NB4 (cell line): ENCODE measurements around the gene LTA4H.

ENCODE experiments used
- DNase-seq: peaks from one replicate; pipeline ENCODE4 v3.0.0; 2010; ENCODE audit warnings: low read depth
- H3K4me3 ChIP-seq: one replicate; pipeline ENCODE4 v1.5.1; 2011; ENCODE audit warnings: mild to moderate bottlenecking, low read depth, low read length, moderate library complexity
- CTCF ChIP-seq: IDR thresholded peaks from one replicate; pipeline ENCODE4 v1.5.1; 2012; ENCODE audit warnings: low read depth, low read length
- MAX ChIP-seq: IDR thresholded peaks from 2 replicates; pipeline ENCODE4 v1.6.1; 2011; ENCODE audit warnings: low read depth, low read length
- MYC ChIP-seq: IDR thresholded peaks from 2 replicates; pipeline ENCODE4 v1.6.1; 2011; ENCODE audit warnings: low read depth, low read length
- POLR2A ChIP-seq: IDR thresholded peaks from 2 replicates; pipeline ENCODE4 v1.6.1; 2011; ENCODE audit warnings: mild to moderate bottlenecking; ENCODE audit not compliant: insufficient read length; ENCODE audit errors: extremely low read depth

The LTA4H gene

GRCh38 chr12:96041181-96041580 is 5.8 kb upstream of the LTA4H start:
- TF ChIP-seq MAX: no peak
- no peak for TF ChIP-seq CTCF
- no peak for TF ChIP-seq MYC
- no peak for TF ChIP-seq POLR2A
- no peak overlapping the region for H3K4me3 ChIP-seq
- DNase-seq: no peak

- no peak for DNase-seq
- TF ChIP-seq MAX: no peak
- no peak for TF ChIP-seq POLR2A
- no peak for TF ChIP-seq CTCF
- H3K4me3 ChIP-seq: no peak overlapping the region
Measured at GRCh38 chr12:96040305-96041133, 5.1 kb upstream of the LTA4H start.

- TF ChIP-seq CTCF (no peak), POLR2A (no peak), MYC (no peak), MAX (no peak)
- DNase-seq: no peak
- H3K4me3 ChIP-seq: no peak overlapping the region
Measured at GRCh38 chr12:96039516-96039915, 4.1 kb upstream of the LTA4H start.

GRCh38 chr12:96036765-96037455 is 1.5 kb upstream of the LTA4H start:
- DNase-seq: peak; percentile 20
- TF ChIP-seq POLR2A (no peak), MAX (no peak), MYC (no peak), CTCF (no peak)
- no peak overlapping the region for H3K4me3 ChIP-seq

GRCh38 chr12:96034621-96035282 is 635 bp downstream of the LTA4H start:
- peak; percentile 32 for DNase-seq

More at GRCh38 chr12:96034621-96035282, 635 bp downstream of the LTA4H start:
- TF ChIP-seq MAX (no peak), CTCF (no peak), POLR2A (no peak), MYC (no peak)
- peak overlapping the region; percentile 87 for H3K4me3 ChIP-seq
